ENCODE data around the gene EDA.

DNA sequence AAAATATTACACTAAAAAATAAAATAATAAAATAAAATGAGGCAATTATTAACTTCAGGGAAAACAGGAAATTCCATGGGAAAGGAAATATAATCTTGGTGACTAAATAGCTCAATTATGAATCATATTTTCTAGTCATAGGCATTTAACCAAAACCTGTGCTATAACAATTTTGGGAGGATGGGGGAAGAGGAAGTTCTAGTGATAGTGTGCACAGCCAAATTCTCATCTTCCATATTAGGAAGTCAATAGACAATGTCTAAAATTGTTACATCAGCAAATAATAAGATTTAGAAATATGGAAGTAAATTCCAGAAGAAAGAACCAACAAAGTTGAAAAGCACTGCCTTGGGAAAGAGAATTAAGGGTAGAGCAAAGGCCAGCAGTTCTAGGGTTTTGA is 431.1 kb downstream of the EDA start:
- TF ChIP-seq, protein P1, sequence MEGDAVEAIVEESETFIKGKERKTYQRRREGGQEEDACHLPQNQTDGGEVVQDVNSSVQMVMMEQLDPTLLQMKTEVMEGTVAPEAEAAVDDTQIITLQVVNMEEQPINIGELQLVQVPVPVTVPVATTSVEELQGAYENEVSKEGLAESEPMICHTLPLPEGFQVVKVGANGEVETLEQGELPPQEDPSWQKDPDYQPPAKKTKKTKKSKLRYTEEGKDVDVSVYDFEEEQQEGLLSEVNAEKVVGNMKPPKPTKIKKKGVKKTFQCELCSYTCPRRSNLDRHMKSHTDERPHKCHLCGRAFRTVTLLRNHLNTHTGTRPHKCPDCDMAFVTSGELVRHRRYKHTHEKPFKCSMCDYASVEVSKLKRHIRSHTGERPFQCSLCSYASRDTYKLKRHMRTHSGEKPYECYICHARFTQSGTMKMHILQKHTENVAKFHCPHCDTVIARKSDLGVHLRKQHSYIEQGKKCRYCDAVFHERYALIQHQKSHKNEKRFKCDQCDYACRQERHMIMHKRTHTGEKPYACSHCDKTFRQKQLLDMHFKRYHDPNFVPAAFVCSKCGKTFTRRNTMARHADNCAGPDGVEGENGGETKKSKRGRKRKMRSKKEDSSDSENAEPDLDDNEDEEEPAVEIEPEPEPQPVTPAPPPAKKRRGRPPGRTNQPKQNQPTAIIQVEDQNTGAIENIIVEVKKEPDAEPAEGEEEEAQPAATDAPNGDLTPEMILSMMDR (conservative IDR thresholded peaks at IDR 0.05; ENCODE audit: low read depth, low read length) = no peak
- TF ChIP-seq EZH2 (IDR thresholded peaks at IDR 0.05; ENCODE audit: low read length, unreplicated experiment) = no peak

All from PC-3 (cell line).